DMS 273 treated with DMSO at 0.1 percent for 48 hours (cell line): ENCODE results near the gene ZNF324B.
"Not testable (repeated sequence)": the region's sequence is repeated elsewhere in the genome, so short reads cannot be mapped to it uniquely, and the experiment has no call there.

Source experiments
- DNase-seq: peaks from one replicate; lab custom pipeline; 2025; lab: John Stamatoyannopoulos, UW

The ZNF324B gene

DNA sequence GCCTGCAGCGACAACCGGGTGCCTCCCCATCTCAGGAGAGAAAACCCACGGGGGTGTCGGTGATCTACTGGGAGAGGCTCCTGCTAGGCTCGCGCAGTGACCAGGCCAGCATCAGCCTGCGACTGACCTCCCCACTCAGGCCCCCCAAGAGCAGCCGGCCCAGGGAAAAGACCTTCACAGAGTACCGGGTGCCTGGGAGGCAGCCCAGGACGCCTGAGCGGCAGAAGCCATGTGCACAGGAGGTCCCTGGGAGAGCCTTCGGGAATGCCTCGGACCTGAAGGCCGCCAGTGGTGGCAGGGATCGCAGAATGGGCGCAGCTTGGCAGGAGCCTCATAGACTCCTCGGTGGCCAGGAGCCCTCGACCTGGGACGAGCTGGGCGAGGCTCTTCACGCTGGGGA is 3.9 kb downstream of the ZNF324B start:
- no peak for DNase-seq

DNA sequence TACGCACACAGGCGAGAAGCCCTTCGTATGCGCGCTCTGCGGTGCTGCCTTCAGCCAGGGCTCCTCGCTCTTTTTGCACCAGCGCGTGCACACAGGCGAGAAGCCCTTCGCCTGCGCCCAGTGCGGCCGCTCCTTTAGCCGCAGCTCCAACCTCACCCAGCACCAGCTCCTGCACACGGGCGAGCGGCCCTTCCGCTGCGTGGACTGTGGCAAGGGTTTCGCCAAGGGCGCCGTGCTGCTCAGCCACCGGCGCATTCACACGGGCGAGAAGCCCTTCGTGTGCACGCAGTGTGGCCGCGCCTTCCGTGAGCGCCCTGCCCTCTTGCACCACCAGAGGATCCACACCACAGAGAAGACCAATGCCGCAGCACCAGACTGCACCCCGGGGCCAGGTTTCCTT is 4.7 kb downstream of the ZNF324B start:
- no peak for DNase-seq

DNA sequence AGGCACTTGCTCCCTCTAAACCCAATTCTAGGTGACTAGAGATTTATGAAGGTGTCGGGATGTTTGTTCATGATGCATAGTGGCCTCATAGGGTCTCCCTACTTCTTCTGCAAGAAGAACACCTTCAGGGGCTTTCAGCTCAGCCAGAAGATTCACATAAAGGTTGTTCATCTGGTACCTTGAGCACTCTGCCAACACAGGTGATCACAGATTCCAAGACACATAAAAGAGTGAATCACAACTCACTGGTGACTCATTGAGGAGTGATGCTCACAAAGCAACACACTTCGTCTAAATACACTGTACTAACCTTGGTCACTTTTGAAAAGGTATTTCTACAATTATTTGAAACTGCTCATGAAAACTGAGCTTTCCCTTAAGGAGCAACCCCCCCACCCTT is 8.6 kb downstream of the ZNF324B start:
- DNase-seq: no peak

DNA sequence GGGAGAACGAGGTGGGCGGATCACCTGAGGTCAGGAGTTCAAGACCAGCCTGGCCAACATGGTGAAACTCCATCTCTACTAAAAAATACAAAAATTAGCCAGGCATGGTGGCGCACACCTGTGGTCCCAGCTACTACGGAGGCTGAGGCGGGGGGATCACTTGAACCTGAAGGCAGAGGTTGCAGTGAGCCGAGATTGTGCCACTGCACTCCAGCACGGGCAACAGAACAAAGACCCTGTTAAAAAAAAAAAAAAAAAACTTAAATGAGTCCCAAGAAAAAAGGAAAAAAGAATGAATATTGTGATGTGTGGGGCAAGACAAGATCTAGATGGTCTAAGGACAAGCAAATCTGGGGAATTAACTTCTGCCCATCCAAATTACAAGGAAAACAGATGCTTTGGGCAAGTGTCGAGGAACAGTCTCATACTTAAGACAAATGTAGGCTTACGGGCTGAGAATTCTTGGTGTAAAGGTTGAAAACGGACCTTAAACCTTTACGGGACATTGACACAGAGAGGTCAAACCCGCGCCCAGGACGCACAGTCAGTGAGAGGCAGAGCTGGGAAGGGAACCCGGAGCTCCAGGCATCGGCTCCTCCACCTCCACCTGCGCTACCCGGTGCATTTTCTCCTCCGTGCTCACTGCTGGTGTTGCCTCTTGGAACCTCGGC is 14.8 kb downstream of the ZNF324B start:
- DNase-seq: no peak

DNA sequence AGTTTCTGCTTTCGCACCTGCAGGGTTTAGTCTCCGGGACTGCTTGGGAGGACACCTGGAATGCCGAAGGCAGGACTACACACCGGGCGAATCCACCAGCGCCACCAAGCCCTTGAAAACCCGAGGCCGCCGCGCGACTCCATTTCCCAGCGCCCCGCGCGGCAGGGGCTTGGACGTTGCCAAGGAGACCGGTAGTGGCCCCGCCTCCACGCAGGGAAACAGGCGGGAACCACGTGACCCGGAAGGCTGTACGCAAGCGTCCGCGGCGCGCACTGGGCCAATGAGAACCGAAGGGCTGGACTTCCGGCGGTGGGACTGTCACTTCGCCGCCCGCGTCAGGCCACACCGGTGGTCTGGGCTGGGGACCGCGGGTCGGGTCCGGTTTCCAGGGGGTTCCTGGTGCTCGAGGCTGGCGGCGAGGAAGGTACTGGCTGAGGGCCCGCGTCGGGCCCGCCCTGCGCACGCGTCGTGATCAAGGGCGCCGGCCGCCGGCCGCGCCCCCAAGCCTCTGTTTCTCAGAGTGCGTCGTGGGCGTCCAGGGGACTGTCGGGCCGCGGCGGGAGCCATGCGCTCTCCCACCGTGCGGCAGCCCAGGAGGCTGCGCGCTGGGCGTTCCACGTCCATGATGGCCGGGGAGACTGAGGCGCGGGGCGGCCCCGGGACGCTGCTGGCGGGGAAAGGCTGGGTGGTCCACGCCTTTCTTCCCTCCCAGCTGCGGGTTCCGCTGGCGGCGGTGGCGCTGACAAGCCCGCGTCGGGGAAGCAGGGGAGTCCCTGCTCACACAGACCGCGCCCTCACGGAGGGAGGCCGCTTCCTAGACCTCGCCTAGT is 15.6 kb downstream of the ZNF324B start, which contains the start of gene ZNF324:
ZNF324 (plus strand) TSS at position 321 of the 830 bp plus-strand sequence. CDS start 2,106 bp downstream, outside the sequence.
- DNase-seq: peak; percentile 83

DNA sequence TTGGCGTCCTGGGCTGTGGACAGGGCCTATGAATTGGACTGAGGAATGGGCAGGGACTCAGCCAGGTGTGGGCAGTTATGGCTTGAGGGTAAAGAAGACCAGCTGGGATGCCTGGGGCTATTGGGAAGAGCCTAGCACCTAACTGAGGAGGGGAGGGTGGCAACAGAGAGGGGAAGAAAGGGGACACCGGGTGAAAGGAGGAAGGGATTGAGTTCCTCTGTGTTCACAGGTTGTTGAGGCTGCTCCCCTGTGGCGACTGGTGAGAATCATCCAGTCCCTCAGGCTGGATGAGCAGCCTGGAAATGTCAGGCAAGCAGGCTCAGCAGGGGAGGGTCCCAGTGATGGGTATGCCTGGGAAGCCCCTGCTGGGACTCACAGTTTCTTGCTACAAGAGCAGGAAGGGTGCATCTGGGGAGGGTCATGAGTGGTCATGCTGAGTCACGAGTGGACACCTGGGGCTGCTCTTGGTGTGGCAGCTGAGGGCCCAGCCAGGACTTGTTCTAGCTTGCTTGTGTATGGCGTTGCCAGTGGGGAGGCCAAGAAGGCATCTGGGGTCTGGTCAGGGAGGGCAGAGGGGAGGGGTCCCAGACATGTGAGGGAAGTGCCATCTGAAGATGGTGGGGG is 16.9 kb downstream of the ZNF324B start:
- no peak for DNase-seq

DNA sequence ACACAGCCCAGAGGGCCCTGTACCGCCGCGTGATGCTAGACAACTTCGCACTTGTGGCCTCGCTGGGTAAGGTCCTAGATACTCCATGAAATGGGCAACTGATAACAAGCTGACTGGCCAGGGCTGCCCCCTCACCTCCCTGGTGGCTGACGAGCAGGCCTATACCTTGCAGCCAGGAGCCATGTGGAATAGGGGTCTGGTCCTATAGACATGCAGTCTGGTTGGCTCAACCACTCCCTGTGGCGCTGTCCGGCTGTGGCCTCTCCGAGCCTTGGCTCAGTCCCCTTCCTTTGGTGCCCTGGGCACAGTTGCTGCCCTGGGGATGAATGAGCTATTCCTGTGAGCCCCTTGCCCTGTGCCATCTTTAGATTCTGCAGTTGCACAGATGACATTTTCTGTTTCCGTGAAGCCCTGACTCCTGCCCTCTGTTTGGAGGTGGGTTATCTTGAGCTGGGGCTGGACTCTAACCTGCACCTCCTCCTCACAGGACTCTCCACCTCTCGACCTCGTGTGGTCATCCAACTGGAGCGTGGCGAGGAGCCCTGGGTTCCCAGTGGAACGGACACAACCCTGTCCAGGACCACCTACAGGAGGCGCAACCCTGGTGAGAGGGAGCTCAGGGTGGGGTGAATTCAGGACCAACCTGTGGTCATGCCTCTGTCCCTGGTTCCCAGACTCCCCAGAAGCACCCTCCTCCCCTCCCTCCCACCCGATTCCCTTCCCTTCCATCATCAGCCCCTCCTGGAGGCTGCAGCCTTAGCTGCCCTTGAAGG is 18.0 kb downstream of the ZNF324B start:
- no peak for DNase-seq

DNA sequence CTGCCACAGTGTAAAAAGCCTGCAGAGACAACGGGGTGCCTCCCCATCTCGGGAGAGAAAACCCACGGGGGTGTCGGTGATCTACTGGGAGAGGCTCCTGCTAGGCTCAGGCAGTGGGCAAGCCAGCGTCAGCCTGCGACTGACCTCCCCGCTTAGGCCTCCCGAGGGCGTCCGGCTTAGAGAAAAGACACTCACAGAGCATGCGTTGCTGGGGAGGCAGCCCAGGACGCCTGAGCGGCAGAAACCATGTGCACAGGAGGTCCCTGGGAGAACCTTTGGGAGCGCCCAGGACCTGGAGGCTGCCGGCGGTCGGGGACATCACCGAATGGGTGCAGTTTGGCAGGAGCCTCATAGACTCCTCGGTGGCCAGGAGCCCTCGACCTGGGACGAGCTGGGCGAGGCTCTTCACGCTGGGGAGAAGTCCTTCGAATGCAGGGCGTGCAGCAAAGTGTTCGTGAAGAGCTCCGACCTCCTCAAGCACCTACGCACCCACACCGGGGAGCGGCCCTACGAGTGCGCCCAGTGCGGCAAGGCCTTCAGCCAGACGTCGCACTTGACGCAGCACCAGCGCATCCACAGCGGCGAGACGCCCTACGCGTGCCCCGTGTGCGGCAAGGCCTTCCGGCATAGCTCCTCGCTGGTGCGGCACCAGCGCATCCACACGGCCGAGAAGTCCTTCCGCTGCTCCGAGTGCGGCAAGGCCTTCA is 19.6 kb downstream of the ZNF324B start:
- not testable (repeated sequence) for DNase-seq

DNA sequence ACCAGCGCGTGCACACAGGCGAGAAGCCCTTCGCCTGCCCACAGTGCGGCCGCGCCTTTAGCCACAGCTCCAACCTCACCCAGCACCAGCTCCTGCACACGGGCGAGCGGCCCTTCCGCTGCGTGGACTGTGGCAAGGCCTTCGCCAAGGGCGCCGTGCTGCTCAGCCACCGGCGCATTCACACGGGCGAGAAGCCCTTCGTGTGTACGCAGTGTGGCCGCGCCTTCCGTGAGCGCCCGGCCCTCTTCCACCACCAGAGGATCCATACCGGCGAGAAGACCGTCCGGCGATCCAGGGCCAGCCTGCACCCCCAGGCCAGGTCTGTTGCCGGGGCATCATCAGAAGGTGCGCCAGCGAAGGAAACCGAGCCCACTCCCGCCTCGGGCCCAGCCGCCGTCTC is 20.3 kb downstream of the ZNF324B start:
- no peak for DNase-seq

DNA sequence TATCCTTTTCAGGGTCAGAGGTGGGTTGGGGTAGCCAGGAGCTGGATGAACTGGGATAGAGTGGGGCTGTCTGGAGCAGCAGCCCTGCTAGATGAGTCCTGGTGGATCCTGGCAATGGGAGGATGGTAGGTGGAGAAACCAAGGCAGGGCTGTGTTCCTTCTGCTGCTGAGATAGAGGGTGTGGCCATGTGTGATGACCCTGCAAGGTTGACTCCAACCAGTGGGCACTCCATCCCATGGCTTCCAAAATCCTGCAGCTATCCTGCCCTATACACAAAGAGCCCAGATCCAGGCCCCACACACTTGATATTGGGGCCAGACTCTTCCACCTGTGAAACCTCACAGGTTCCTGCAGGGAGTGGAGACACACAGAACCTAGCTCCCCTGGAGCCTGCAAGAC is 22.4 kb downstream of the ZNF324B start:
- DNase-seq: no peak

DNA sequence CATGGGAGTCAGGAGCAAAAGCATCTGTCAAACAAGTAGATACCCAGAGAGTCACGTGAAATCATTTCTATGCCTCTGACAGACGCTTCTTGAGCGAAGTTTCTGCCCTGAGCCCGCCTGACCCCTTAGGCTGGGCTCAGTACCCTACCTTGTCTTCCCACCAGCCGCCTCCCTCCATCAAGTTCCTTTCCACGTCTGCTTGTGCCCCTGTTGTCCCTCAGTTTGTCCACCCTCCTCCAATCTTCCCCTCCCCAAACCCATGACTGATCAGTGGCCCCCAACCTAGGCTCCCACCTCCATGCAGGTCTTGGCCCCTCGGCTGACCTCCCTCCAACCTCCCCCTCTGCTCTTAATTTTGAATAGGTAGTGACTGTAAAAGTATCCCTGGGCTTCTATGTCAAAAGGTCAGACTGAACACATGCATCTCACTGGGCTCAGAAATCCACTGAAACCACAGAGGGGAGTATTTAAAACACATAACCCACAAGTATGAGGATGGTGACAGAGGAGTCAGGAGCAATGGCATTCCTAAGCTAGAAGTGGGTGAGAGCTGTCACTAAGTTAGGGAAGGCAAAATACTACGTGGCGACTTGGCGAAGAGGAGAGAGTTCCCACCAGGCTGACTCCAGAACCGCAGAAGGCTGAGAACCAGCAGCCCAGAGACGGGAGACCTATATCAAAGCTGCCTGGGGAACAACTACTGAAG is 23.0 kb downstream of the ZNF324B start:
- no peak for DNase-seq

DNA sequence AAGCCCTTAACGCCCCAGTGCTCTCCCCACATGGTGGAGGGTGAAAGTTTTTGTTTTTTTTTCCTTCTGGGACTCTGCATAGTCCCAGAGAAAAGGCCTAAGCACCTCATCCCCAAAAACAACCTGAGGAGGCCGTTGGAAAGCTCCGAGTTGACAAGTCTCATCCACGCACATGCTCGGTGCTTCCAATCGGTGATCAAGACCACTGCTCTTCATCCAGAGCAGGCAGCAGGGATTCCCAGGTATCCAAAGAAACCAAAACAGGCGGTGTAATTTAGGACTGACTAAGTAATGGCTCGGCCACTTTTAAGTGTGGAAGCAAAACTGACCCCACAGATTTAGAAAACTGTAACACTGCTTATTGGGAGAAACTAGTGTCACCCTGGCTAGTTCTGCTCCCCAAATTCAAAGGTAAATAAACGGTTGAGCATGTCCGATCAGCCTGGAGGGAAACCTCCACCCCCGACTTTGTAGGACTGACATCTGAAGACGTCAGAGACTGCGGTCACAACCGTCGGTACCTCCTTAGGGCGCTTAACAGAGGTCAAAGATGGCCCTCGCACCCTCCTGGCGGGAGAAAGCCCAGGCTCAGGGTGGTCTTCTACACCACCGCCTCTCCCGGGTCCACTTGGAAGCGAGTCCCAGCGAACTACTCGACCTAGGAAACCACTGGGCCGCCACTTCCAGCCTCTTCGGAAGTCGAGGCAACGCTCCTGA is 23.7 kb downstream of the ZNF324B start:
- no peak for DNase-seq

DNA sequence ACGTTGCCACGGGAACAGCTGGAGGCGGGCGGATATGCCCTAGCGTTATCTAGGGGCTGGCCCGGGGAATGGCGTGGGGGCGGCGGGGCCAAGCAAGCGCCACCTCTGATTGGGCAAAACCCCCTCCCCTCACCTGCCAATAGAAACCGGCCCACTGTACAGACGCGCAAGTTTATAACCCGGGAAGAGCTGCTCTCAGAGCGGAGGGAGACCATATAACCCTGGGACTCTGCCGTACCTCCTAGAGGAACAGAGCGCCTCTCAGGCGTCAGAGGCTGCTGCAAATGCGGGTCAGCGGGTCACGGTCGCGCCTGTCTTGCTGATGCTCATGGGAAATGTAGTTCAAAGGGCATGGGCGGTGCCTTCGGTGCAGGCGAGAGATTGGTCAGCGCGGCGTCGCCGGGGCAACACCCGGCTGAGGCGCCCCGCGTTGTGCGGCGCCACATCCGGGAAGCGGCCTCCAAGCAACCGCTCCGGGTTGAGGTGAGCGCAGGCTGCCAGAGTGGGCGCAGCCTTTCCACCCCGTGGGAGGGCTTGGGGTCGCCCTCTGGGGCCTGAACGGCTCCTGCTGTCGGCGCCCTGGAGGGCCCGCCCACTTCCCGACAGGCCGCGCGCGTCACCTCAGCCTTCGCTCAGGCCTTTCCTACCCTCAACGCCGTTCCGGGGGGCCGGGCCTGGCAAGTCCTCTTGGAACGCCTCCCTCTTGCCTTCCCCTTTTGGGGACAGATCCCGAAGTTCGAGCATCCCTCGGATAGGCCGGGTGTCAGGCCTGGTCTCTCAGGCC is 24.5 kb downstream of the ZNF324B start, which contains the start of gene ZNF446:
ZNF446 (plus strand) TSS at position 639 of the 784 bp plus-strand sequence. CDS start 867 bp downstream, outside the sequence.
- DNase-seq: peak; percentile 94

DNA sequence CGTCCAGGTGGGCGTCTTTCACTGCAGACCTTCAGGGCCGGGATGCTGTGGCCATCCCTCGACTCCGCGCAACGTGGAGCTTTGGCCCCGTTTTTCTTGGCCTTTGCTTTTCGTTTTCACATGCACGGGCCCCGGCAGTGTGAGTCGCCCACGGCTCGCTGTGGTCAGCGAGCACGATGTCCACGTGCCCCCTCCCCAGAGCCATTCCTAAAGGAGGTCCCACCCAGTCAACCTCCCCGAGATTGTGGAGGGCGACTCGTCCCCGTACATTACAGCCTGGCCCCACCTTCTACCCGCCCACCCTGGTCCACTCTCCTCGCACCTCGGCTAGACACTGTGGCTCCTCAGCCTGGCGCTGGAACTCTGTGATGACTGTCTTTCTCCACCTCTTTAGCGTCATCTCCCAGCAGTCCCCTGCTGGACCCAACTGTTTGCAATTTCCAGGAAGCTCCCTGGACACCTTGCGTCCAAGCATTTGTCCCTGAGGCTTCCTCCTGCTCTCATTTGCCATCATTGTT is 25.1 kb downstream of the ZNF324B start:
- DNase-seq: no peak

DNA sequence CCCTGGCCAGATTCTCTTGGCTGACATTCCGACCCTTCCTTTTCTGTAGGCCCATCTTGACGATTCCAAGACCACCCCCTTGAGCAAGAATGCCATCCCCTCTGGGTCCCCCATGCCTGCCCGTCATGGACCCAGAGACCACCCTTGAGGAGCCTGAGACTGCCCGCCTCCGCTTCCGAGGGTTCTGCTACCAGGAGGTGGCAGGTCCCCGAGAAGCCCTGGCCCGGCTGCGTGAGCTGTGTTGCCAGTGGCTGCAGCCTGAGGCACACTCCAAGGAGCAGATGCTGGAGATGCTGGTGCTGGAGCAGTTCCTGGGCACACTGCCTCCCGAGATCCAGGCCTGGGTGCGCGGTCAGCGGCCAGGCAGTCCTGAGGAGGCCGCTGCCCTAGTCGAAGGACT is 25.7 kb downstream of the ZNF324B start:
- no peak for DNase-seq

DNA sequence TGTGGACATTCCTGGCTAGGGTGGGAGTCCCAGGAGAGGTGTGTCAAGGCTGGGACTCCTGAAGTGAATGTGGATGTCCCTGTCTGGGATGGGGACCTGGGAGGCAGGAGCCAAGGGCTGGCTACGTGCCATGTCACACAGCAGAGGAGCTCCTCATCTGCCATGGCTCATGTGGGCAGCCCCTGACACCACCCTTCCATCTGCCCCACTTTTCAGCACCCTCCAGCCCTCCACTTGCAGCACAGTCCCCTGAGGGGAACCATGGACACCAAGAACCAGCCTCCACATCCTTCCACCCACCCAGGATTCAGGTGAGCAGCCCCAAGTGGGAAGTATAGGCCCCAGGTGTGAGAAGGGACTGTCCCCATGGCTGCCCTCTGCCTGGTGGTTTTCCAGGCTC is 26.4 kb downstream of the ZNF324B start:
- no peak for DNase-seq

DNA sequence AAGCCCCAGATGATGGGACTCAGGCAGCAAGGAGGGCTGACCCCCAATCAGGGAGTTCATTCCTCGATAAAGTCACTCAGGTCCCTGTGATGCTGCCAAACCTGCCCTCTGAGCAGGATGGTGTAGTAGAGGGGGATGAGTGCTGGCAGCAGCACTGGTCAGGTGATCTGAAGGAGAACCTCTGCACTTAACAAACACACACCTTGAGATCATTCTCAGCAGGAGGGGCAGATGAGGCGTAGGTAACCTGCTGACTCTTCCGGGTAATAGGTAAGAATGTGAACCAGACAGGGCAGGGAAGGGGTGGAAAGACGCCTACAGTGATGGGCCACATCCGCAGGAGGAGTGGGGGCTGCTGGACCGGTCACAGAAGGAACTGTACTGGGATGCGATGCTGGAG is 27.9 kb downstream of the ZNF324B start:
- no peak for DNase-seq

DNA sequence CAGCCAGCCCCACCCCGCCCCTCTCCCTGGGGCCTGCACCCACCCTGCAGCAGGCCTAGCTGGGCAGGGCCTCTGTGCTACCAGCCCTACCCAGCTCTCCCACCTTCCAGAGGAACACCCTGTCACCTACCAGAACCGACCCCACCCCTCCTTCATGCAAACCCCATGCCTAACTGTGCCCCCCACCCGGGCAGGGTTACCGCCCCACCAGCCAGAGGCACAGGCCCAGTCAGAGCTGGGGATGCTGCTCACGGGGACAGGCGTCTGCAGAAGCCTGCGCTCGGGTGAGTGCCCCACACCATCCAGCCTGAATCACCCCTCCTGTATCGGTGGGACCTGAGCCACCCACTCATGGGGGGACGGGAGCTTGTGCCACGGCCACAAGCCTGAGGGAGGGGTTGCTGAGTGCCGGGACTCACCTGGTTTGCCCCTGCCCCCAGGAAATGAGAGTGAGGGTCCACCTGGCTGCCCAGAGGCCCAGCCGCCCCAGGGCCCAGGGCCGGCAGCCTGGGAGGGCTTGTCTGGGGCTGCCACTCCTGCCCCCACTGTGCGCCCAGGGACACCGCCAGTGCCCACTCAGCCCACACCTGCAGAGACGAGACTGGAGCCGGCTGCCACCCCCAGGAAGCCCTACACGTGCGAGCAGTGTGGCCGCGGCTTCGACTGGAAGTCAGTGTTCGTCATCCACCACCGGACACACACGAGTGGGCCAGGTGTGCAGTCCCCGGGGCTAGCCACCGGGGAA is 28.5 kb downstream of the ZNF324B start:
- DNase-seq: no peak
